HG03575 (cell line): Measurements from ENCODE around the gene HABP2.

ENCODE experiments used
- ATAC-seq: cut with Tn5 transposase; IDR thresholded peaks from one replicate; pipeline ENCODE4 v1.9.1; 2021; ENCODE audit not compliant: unreplicated experiment, insufficient number of reproducible peaks, low FRiP score; ENCODE audit errors: extremely low read depth

HABP2 gene

GRCh38 chr10:113585949-113586348 lies 33.1 kb downstream of the HABP2 start:
- no peak for ATAC-seq

DNA sequence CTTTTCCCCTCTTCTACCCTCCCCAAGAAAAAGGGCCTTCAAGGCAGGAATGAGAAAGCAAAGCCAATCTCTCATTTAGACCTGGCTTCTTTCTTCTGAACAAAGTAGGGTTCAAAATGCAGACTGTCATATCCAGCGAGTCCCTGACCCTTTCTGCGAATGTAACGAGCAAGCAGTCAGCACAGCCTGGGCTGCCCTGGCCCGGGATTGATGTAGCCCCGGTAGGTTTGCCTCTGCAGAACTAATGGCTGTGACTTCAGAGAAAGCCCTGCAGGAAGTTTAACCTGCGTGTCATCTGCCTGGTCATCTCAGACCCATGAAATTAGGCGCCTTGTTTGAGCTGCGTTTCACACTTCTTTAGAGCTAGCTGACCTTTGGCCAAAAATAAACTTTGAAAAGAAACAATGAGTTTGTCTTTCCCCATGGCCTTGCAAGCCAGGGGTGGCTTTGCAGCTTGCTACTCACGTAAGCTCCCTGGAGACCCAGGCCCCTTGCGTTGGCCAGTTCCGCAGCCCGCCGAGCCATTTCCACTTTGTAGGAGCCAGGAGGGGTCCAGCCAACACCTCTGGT lies 36.4 kb downstream of the HABP2 start:
- no peak for ATAC-seq

DNA sequence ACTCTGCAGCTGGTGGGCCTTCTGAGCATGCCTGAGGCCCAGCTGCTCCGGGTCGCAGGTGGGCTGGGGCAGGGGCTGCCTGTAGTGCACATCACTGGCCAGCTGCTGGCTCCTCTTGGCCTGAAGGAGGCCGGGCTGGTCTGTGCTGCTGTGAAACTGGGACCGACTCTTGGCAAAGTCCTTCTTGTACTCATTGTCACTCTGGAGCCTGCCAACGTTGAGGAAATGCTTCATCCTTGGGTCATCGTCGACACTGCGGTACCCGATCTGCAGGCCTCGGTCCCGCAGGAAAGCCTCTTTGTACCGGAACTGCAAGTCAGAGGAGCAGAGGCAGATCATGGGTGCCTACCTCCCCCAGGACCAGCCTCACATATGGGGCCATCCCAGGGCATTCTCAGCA lies 37.7 kb downstream of the HABP2 start:
- ATAC-seq: no peak

- ATAC-seq: no peak
Measured at GRCh38 chr10:113592380-113592779, 39.5 kb downstream of the HABP2 start.

GRCh38 chr10:113594652-113595051 lies 41.8 kb downstream of the HABP2 start:
- ATAC-seq: no peak

DNA sequence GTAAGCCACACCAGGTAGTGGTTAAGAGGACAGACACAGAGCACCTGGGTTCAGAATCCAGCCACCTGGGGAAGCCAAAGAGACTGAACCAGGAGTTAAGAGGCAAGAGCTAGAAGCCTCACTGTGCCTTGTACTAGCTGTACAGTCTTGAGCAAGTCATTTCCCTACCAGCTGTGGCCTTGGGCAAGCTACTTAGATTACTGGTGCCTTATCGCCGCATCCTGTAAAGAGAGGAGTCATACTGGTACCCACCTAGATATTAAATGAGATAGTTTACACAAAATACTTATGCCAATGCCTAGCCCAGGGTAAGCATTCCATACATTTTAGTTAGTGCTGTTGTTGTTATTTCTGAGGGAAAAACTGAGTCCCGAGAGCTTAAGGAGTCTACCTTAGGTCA lies 47.7 kb downstream of the HABP2 start:
- no peak for ATAC-seq

GRCh38 chr10:113603057-113603777 lies 50.4 kb downstream of the HABP2 start:
- ATAC-seq: no peak

DNA sequence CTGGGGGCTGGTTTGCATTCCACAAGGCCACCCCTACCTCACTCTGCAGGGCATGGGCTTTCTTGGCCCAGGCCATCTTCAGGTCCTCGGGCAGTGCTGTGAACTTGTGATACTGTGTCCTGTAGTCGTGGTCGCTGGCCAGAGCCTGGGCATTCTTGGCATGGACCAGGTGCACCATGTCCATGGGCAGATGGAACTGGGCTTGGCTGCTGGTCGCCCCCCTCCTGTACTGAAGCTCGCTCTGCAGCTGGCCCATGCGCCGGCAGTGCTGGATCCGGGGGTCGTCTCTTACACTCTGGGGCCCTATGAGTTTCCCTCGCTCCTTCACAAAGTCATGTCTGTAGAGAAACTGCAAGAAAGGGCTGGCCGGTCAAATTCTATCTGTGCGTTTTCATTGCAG lies 51.7 kb downstream of the HABP2 start:
- no peak for ATAC-seq

DNA sequence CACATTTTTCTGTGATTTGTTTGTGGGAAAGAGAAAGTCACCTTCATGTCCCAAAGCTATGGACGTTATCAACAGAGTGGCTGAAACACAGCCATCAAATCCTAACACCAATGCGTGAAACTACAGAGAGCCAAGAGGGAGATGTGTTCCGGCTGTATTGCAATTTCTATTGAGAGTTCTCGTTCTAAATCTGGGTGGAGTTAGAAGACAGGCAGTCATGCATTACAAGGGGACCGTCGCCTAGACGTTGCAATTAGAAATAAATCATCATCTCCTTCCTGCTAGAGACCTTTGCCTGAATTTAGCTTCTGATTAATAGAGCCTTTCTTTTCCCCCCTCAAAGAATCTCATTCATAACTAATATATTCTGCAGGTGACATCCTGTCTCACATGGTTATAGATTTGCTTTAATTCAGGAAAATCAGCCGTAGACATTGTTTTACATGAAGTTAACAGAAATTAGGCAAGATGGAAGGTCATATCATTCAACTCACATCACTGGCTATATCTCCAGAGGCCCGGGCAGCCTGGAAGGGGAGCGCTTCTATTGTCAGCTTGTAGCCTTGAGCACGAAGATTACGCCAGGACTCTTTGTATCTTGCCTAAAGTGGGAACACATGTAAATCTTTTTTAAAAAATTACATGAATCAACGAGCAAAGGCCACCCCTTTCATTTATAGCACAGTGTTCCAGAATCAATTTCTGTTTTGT lies 52.6 kb downstream of the HABP2 start:
- no peak for ATAC-seq

DNA sequence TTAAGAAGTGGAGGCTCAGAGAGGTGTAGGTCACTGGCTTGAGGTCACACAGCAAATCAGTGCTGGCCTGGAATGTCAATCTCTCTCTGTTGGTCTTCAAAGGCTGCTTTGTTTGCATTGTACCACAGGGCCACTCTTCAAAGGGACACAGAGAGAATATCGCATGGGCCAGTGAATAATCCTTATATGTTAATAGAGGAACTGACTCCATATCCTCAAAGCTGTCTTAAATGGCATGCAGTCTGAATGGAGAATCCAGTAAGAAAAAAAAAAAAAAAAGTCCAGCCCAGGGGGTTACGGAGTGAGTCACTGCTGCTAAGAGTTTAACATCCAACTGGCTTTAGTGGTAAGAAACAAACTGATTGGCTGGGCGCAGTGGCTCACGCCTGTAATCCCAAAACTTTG lies 56.9 kb downstream of the HABP2 start:
- no peak for ATAC-seq

DNA sequence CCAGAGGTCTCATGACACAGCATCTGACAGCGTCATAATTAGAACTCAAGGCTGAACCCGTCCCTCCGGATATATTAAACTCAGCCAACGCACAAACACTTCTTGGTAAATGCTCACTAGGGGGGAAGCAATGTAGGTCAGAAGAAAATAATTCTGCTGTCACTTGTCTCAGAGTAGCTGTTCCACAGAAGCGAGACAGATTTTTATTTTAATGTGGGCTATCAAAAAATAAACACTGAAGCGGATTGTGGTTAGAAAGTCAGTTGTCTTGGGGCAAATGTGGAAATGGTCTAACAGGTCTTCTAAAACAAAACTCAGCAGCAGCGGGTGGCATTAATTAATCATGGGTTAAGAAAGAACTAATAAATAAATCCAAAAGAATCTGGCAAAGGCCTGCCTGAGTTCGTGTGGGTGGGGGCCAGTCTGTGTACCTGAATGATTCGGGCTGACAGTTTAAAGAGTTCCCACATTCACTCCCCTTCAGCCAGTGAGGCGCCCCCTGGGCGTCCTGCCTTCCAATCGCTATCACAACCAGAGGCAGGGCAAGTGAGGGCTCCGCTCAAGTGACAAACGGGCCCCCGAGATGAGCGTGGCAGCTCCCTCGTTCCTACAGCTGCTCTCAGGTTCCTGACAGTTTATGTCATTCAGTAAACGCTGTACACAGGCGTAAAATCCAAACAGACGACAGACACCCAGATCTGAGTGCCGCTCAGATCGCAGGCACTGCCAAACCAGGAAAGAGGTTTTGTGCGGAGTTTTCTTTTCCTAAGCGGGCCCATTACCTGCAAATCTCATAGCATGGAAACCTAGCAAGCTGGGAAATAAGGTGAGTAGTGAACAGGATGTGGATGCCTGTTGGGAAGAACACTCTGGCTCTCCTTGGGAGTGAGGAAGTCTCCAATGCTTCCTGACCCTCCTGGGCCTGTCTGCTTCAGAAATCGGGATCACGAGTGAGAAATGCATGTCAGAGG lies 58.1 kb downstream of the HABP2 start:
- ATAC-seq: no peak

DNA sequence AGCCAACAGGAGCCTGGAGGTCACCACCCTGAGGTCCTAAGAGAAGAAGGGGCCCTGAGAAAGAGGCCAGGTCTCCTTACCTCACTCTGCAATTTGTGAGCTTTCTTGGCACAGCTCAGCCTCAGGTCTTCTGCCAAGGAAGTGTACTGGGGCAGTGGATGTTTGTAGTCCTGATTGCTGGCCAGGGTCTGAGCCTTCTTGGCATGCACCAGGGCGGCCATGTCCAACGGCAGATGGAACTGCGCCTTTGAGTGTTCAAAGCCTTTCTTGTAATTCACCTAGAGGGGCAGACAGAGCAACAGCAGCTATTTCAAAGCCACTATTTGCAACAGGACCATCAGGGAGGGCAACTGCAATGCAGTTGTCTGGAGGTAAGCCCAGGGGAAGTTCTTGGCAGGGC lies 59.3 kb downstream of the HABP2 start:
- ATAC-seq: no peak

- ATAC-seq: no peak
Measured at GRCh38 chr10:113613427-113613826, 60.6 kb downstream of the HABP2 start.

GRCh38 chr10:113613977-113614690 lies 61.3 kb downstream of the HABP2 start:
- ATAC-seq: no peak

DNA sequence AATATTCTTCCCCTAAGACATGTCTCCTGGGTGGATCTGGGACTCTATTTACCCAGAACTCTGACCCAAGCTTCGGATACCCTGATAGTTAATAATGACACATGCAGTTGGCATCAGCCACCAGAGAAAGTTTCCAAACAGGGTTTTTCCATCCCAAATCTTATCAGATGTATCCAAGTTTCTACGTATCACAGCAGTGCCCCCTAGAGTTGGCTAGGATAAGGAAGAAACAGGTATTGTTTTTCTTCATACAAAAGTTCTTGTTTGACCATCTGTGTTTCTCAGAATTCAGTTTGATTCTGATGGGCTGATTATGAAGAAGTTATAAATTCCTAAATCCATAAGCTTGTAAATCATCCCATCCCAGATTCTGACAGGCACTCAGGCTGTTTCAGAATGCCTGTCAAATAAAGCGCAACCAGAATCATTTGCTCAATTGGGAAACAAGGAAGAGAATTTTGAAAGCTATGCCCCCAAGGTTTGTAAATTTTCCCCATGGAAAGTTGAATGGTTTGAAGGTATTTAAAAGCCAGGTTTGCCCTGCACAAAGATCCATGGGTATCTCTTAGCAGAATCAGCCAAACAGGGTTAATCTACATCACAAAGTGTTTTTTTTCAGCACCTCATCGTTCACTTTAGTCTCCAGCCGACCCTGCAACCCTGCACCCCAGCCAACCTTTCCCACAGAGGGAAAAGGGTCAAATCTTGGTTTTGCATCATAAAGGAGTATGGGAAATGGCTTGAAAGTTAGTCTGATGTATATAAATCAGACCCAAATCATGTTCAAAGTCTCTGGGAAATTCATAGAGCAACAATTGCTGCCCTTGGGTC lies 63.6 kb downstream of the HABP2 start:
- no peak for ATAC-seq

GRCh38 chr10:113617086-113617485 lies 64.2 kb downstream of the HABP2 start:
- no peak for ATAC-seq

- ATAC-seq: no peak
Measured at GRCh38 chr10:113618338-113618737, 65.5 kb downstream of the HABP2 start.

DNA sequence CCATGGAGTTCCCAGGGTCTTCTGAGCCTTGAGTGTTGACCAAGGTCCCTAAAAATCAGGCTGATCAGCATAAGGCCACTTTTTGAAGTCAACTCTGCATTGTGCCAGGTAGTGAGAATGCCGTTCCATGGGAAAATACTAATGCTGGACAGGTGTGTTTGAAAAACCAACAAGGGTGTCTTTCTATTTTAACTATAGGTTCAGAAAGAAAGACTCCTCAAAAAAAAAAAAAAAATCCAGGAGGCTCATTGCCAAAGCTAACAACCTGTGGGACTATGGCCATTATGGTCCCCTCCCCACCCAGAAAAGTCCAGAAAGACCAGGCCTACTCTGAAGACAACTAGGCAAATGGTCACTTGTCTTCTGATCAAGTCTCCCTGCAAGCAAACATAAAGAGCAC lies 66.5 kb downstream of the HABP2 start:
- ATAC-seq: no peak
